Testis (tissue), 2 donors: ENCODE measurements around the gene ZIC5.

Experiments used
- CTCF ChIP-seq, 3 experiments: fragments of 450-650 bp in 2 of 3; fragments of 200-600 bp in 1 of 3; sonication (generic) in 1 of 3; IDR thresholded peaks; one replicate each; pipeline ENCODE4 v1.5.1; 2016 to 2019; ENCODE audit warnings: antibody characterized with exemption in 3 of 3, mild to moderate bottlenecking in 2 of 3, moderate library complexity in 1 of 3
- POLR2A ChIP-seq: fragments of 450-650 bp; IDR thresholded peaks from one replicate; pipeline ENCODE4 v1.6.1; 2017; ENCODE audit warnings: antibody characterized with exemption, mild to moderate bottlenecking, moderate library complexity

- no peak for TF ChIP-seq CTCF (IDR thresholded peaks at IDR 0.05)
- TF ChIP-seq POLR2A: no peak
Measured at GRCh38 chr13:99922631-99923404, 48.7 kb downstream of the ZIC5 start.
